Stimulated activated CD4-positive, alpha-beta T cell treated with anti-CD3 and anti-CD28 coated beads, Interleukin-2, amount 100 ng/mL, for 24 hours (primary cell): ENCODE data around the gene RABGAP1.

Experiments
- DNase-seq, 2 donors: peaks; one replicate each; pipeline ENCODE4 v3.0.0-alpha.2; 2020

The RABGAP1 gene

DNA sequence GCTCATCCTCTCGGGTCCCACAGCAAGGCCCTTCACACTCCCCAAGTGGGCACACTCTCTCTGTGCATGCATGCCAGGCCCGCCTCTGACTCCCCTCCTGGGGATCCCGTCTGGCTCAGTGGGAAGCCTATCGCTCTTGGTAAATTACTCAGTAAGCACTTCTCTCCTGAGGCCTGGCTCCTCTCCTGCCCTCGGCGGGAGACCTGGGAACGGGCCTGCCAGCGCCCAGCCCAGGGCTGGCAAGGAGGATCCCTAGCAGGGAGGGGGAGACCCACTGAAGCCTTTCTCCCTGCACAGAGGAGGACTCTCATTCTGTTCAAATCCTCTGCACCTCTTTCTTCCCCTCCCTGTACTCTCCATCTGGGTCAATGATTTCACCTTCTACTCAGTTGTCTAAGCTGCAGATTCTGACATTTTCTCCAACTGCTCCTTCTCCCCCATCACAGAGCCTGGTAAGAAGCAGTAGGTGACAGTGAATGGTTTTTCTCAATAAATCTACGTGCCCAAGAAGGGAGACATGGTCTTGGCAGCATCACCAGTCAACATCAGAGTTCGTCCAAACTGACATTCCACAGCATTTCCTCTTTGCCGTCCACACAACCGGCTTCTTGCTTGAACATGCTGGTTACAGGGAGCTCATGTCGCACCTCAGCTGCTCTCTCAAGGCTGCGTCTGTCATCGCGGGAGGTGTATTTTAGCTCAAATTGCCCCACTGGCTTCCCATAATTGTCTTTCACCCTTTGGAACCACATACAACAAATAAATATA lies 174.5 kb downstream of the RABGAP1 start:
- DNase-seq = no peak

DNA sequence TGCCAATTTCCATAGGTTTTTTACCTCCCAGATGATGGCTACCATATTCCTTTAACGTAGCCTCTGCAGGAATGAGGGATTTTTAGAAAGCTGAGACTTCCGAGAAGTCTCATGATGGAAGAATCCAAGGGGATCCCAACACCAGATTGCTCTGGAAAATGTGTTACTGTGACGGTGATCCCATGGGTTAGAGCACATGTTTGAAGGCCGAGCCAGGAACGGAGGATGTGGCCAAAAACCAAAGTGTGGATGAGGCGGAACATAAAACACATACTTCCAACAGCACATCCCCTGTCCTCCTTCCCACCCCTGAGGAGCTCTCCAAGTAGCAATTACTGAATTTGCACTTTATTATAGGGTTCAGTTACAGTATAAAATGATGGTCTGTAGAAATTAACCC lies 175.2 kb downstream of the RABGAP1 start:
- no peak for DNase-seq

DNA sequence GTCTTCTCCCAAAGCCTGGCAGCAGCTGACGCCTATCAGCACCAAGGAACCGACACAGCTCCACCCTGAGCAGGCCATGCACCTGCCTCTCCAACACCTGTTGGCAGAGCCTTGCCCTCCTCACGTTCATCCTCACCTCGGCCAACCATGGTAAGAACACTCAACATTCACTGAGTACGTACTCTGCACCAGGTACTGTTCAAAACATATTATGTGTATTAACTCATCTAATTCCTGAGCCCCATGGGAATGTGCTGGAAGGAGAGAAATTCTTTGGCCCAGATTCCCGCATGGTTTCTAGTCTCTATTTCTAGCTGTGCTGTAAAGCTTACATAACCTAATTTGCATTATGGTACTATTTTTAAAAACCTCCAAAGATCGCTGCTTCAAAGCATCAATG lies 178.7 kb downstream of the RABGAP1 start:
- DNase-seq = no peak

DNA sequence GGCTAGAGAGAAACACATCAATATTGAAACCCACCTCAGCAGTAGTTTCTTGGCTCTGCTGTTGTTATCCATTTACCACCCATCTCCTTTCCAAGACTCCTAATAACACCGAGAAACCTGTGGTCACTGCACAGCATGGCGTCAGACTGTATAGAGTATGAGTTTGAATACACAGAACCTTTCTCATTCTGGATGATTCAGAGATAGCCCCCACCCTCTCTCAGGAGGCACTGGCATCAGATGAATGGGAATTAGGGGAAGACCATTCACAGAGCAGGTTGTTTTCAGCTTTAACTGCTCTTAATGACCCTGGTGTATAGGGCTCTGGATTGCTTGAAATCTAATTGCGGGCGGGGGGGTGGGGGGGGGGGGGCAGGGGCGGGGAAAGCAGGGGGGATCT lies 179.3 kb downstream of the RABGAP1 start:
- DNase-seq = no peak

DNA sequence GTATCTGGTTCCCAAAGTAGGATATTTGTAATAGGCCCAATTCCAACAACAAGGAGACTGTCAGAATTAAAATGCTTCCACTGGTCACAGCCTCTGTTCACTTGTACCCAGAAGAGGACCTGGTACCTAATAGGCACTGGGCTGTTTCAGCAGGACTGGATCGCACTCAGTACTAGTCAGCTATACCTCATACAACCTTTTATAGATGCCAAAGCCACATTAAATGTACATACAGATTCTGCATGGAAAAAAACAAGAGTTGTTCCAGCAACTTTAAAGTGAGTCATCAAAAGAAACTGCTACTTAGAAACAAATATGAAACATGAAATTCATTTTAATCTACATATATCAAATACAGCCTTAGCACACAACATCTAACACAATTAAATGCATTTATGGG lies 180.1 kb downstream of the RABGAP1 start:
- DNase-seq = no peak

DNA sequence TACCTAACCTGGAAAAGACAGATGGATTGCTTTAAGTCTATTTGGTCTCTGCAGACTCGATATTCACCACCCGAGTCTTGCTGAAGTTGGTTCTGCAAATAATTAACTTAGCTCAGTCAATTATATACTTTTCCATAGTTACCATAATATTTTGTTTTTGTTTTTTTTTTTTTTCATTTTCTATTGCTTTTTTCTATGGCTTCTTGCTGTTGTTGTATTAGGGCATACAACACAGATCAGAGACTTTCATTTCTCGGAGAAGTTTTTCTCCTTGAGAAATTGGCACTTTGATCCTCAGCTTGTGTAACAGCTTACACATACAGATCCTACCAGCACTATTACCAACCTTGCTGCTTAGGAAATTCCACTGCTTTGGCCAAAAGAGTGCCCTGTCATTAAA lies 180.6 kb downstream of the RABGAP1 start:
- DNase-seq = no peak

DNA sequence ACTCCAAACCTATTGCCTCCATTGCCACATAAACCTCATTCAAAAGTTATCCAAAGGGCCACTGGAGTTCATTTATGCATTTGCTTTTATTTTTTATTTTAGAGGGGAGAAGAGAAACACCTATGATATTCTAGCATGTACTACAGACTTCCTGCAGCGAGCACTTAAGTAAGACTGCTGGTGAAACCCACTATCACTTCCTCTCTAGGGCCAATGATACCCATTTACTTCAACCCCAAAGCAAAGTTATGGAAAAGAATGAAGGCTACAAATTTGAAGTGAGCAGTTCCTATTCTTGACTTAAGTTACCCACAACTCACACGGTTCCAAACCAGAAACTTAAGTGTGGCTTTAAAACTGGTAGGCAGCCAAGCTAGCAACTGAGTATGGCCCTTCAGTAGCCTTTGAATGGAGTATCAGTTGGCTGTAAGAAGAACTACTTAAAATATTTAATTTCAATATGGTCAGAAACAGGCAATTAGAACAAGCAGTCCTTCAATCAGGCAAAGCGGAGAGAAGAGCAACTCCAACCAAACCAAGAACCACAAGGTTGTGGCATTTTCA lies 186.8 kb downstream of the RABGAP1 start:
- no peak for DNase-seq

GRCh38 chr9:123128591-123128990 lies 187.8 kb downstream of the RABGAP1 start:
- no peak for DNase-seq

DNA sequence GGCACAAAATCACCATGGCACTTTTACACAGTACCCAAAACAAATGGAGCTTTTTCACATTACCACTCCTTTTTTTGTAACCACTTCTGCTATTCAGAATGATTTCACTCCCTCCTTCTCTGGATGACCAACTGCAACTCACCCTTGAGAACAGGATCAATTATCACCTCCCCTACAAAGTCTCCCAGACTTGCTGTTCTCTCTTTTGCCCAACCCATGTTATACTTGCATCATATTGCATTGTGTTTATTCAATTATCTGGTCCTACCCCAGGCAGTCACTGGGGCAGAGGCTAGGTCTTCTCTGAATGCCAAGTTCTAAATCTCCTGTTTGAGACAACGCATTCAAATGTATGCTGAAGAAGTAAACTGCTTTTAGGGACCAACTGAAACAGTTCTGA lies 188.6 kb downstream of the RABGAP1 start:
- DNase-seq = no peak

DNA sequence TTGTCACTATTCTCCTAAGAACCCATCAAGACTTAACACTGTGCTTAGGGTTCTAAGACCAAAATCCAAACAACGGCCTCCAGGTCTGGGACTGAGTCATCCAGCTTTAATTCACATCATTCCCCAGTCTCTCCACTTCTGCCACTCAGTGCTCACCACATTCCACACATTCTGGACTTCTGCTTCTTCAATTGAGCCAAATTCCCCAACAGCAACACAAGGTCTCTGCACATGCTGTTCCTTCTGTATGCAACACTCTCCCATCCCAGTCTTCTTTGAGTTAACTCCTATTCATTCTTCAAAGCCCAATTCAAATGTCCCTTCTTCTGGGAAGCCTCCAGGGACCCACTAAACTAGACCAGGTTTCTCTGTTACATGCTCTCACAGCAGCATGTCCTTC lies 190.4 kb downstream of the RABGAP1 start:
- no peak for DNase-seq

DNA sequence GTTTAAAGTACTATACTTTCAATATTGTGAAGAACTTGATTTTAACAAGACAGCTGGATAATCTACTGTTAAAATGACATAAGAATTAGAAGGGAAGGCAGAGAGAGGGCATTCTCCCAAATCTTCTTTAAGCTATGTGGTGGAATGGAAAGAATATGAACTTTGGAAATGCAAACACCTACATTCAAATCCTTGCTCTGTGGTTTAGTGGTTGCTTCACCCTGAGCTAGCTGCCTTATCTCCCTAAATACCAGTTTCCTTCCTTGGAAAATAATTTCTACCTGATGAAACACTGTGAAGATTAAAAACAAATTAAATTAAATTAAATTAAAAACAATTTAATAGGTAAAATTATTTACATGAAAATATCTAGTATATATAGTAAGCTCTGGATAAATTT lies 191.2 kb downstream of the RABGAP1 start:
- no peak for DNase-seq

DNA sequence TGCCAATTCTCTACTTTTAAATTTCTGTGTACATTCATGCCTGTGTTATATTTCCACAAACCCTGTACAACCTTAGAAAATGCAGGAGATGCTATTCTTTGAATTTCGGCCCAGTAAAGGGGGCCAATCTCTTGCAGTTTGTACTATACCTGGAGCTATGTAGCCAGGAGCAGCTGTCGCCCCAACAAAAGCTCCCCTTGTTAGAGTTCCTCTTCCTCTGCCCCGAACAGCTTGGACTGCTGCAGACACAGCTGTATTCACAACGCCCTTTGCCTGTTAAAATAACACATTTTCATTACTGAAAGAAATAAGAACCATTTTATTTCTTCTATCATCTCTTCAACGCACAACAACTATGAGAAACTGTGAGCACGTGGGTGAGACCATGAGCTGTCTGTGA lies 191.9 kb downstream of the RABGAP1 start:
- no peak for DNase-seq

GRCh38 chr9:123135430-123135829 lies 194.6 kb downstream of the RABGAP1 start:
- DNase-seq = no peak

- DNase-seq = no peak
These were observed 197.3 kb downstream of the RABGAP1 start for GRCh38 chr9:123138163-123138562.

GRCh38 chr9:123149067-123149466 lies 208.2 kb downstream of the RABGAP1 start:
- no peak for DNase-seq

GRCh38 chr9:123150708-123151503 lies 210.1 kb downstream of the RABGAP1 start:
- no peak for DNase-seq
